Nephron progenitor cell (in vitro differentiated cells): ENCODE measurements around the gene ZIC1.

ENCODE experiments used
- DNase-seq: peaks from one replicate; pipeline ENCODE4 v3.0.0; 2021
- H3K27ac Mint-ChIP-seq: 2 replicates; pipeline ENCODE4 v1.8.0; 2021; ENCODE audit warnings: mild to moderate bottlenecking, moderate library complexity, mixed read lengths
- H3K27me3 Mint-ChIP-seq: 2 replicates; pipeline ENCODE4 v1.8.0; 2021; ENCODE audit warnings: mild to moderate bottlenecking, low read depth, mixed read lengths; ENCODE audit not compliant: poor library complexity
- H3K36me3 Mint-ChIP-seq: 2 replicates; pipeline ENCODE4 v1.8.0; 2021; ENCODE audit warnings: low read depth, mixed read lengths
- H3K4me1 Mint-ChIP-seq: 2 replicates; pipeline ENCODE4 v1.8.0; 2021; ENCODE audit warnings: mixed read lengths
- H3K4me3 Mint-ChIP-seq: 2 replicates; pipeline ENCODE4 v1.8.0; 2021; ENCODE audit warnings: mild to moderate bottlenecking, moderate library complexity, mixed read lengths
- H3K9me3 Mint-ChIP-seq: 2 replicates; pipeline ENCODE4 v1.8.0; 2021; ENCODE audit warnings: mild to moderate bottlenecking, moderate library complexity, mixed read lengths
- TF ChIP-seq, protein P1 (sequence below): fragments of 200-600 bp; sonication (generic); IDR thresholded peaks from 2 replicates; pipeline ENCODE4 v1.5.0; 2021; ENCODE audit warnings: antibody characterized with exemption

ZIC1 gene

GRCh38 chr3:147377412-147378367, 31.5 kb upstream of the ZIC1 start:
- TF ChIP-seq, protein P1, sequence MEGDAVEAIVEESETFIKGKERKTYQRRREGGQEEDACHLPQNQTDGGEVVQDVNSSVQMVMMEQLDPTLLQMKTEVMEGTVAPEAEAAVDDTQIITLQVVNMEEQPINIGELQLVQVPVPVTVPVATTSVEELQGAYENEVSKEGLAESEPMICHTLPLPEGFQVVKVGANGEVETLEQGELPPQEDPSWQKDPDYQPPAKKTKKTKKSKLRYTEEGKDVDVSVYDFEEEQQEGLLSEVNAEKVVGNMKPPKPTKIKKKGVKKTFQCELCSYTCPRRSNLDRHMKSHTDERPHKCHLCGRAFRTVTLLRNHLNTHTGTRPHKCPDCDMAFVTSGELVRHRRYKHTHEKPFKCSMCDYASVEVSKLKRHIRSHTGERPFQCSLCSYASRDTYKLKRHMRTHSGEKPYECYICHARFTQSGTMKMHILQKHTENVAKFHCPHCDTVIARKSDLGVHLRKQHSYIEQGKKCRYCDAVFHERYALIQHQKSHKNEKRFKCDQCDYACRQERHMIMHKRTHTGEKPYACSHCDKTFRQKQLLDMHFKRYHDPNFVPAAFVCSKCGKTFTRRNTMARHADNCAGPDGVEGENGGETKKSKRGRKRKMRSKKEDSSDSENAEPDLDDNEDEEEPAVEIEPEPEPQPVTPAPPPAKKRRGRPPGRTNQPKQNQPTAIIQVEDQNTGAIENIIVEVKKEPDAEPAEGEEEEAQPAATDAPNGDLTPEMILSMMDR, result no peak
- no peak overlapping the region for H3K27ac Mint-ChIP-seq
- H3K4me1 Mint-ChIP-seq, result peaks cover 19% of the 10 kb centered on the region
- no peak for DNase-seq
- peak overlapping the region; percentile 55 for H3K4me3 Mint-ChIP-seq
- no peaks in the 10 kb centered on the region for H3K9me3 Mint-ChIP-seq
- peaks cover 98% of the 10 kb centered on the region for H3K27me3 Mint-ChIP-seq
- no peaks in the 10 kb centered on the region for H3K36me3 Mint-ChIP-seq

DNA sequence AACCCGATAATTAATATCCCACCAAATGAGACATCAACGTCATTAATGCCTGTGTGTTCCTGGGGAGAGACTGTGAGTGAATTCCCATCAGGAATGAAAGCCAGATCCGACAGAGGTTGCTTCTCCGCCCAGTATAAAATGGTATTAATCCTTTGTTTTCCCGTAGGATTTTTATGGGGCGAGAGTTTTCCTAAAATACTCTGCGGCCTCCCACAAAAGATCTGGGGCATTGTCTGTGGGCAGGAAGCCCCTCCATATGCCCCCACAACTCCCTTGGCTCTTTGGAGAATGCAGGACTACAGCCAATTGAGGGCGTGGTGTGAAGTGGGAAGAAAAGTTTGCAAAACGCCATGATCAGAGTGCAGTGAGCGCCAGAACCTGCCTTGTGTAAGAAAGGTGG, 29.5 kb upstream of the ZIC1 start:
- Mint-ChIP-seq H3K27me3 (peaks cover 98% of the 10 kb centered on the region), H3K9me3 (no peaks in the 10 kb centered on the region), H3K4me1 (peaks cover 24% of the 10 kb centered on the region), H3K4me3 (no peak overlapping the region), H3K27ac (no peak overlapping the region), H3K36me3 (no peaks in the 10 kb centered on the region)
- TF ChIP-seq, protein P1, result no peak
- DNase-seq, result no peak

GRCh38 chr3:147380387-147380951, 28.7 kb upstream of the ZIC1 start:
- H3K9me3 Mint-ChIP-seq, result no peaks in the 10 kb centered on the region
- H3K36me3 Mint-ChIP-seq, result no peaks in the 10 kb centered on the region
- DNase-seq, result no peak
- no peak overlapping the region for H3K27ac Mint-ChIP-seq
- peaks cover 29% of the 10 kb centered on the region for H3K4me1 Mint-ChIP-seq
- TF ChIP-seq, protein P1, result no peak
- no peak overlapping the region for H3K4me3 Mint-ChIP-seq
- peaks cover 98% of the 10 kb centered on the region for H3K27me3 Mint-ChIP-seq

GRCh38 chr3:147380977-147381376, 28.2 kb upstream of the ZIC1 start:
- Mint-ChIP-seq H3K27ac (no peak overlapping the region), H3K4me3 (no peak overlapping the region), H3K27me3 (peaks cover 98% of the 10 kb centered on the region), H3K9me3 (no peaks in the 10 kb centered on the region), H3K4me1 (peaks cover 29% of the 10 kb centered on the region), H3K36me3 (no peaks in the 10 kb centered on the region)
- TF ChIP-seq, protein P1, result no peak
- no peak for DNase-seq

GRCh38 chr3:147381596-147381995, 27.6 kb upstream of the ZIC1 start:
- Mint-ChIP-seq H3K36me3 (no peaks in the 10 kb centered on the region), H3K9me3 (no peaks in the 10 kb centered on the region), H3K4me3 (no peak overlapping the region), H3K27ac (no peak overlapping the region), H3K27me3 (peaks cover 98% of the 10 kb centered on the region), H3K4me1 (peaks cover 29% of the 10 kb centered on the region)
- no peak for DNase-seq
- TF ChIP-seq, protein P1, result no peak
